ENCODE data around the gene SPINK8.

DNA sequence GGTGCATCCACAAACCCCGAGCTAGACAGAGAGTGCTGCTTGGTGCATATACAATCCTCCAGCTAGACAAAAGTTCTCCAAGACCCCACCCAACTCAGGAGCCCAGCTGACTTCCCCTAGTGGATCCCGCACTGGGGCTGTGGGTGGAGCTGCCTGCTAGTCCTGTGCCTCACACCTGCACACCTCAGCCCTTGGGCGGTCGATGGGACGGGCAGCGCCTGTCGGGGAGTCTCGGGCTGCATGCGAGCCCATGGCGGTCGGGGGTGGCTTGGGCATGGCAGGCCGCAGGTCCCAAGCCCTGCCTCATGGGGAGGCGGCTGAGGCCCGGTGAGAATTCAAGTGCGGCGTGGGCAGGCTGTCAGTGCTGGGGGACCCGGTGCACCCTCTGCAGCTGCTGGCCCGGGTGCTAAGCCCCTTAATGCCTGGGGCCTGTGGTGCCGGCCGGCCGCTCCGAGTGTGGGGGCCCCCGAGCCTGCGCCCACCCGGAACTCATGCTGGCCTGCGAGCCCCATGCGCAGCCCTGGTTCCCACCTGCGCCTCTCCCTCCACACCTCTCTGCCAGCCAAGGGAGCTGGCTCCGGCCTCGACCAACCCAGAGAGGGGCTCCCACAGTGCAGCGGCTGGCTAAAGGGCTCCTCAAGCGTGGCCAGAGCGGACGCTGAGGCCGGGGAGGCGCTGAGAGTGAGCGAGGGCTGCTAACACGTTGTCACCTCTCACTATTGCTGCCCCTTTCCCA, 61.5 kb downstream of the SPINK8 start:
- TF ChIP-seq, protein P1, sequence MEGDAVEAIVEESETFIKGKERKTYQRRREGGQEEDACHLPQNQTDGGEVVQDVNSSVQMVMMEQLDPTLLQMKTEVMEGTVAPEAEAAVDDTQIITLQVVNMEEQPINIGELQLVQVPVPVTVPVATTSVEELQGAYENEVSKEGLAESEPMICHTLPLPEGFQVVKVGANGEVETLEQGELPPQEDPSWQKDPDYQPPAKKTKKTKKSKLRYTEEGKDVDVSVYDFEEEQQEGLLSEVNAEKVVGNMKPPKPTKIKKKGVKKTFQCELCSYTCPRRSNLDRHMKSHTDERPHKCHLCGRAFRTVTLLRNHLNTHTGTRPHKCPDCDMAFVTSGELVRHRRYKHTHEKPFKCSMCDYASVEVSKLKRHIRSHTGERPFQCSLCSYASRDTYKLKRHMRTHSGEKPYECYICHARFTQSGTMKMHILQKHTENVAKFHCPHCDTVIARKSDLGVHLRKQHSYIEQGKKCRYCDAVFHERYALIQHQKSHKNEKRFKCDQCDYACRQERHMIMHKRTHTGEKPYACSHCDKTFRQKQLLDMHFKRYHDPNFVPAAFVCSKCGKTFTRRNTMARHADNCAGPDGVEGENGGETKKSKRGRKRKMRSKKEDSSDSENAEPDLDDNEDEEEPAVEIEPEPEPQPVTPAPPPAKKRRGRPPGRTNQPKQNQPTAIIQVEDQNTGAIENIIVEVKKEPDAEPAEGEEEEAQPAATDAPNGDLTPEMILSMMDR (IDR thresholded peaks at IDR 0.05), result no peak
- no peak for TF ChIP-seq EZH2 (IDR thresholded peaks at IDR 0.05; ENCODE audit: borderline replicate concordance, insufficient read depth, low read depth, low read length, poor library complexity, severe bottlenecking)

All from B cell (primary cell).